A549 (cell line): Measurements from ENCODE around the gene UBE3B. TPM values are rescaled to one million over a fixed set of nuclear protein-coding genes. Genes with fewer than 3 reads are reported as not detected.
A peak's percentile ranks its signal among the peaks of the same experiment; 100 is the strongest.

Source experiments
- ATAC-seq, 2 experiments: fragments of 200-7000 bp in 1 of 2; fragments of >200 bp in 1 of 2; cut with Nextera tagmentation in 1 of 2; cut with Tn5 transposase in 1 of 2; 3 replicates each; pipeline versions ENCODE4 v1.8.0 to v1.9.1; 2018 to 2020; ENCODE audit warnings: mild to moderate bottlenecking in 1 of 2, moderate library complexity in 1 of 2
- CTCF ChIA-PET: fragments of 300-600 bp; sonication (Branson Sonifier 250); formaldehyde crosslinking; extraction: SDS; loops from one replicate; lab custom pipeline; 2021; ENCODE audit warnings: antibody characterized with exemption, inconsistent platforms; lab: Yijun Ruan, JAX
- POLR2A ChIA-PET: fragments of 350-600 bp; formaldehyde crosslinking; extraction: SDS; loops from one replicate; lab custom pipeline; 2021; ENCODE audit warnings: antibody characterized with exemption, inconsistent platforms; lab: Yijun Ruan, JAX
- DNase-seq, 2 experiments: peaks; one replicate each; pipeline versions ENCODE4 v3.0.0 to v3.0.0-alpha.2; 2011 to 2016; ENCODE audit warnings: low read depth in 1 of 2, low spot score in 1 of 2
- FAIRE-seq: peaks from 2 replicates; lab custom pipeline; 2011; peaks lifted over from hg19 to GRCh38; lab: Jason Lieb, UNC
- H3K27ac ChIP-seq, 2 experiments: fragments of >200 bp; sonication (Bioruptor Twin); formaldehyde crosslinking; 3 replicates each; pipeline ENCODE4 v1.5.1; 2016 to 2017
- H3K4me1 ChIP-seq: fragments of >200 bp; sonication (Bioruptor Twin); formaldehyde crosslinking; 3 replicates; pipeline ENCODE4 v1.6.1; 2016
- H3K4me2 ChIP-seq: fragments of >200 bp; sonication (Bioruptor Twin); formaldehyde crosslinking; 3 replicates; pipeline ENCODE4 v1.6.1; 2016
- H3K4me3 ChIP-seq: fragments of >200 bp; sonication (Bioruptor Twin); formaldehyde crosslinking; 3 replicates; pipeline ENCODE4 v1.5.1; 2016
- H3K9me3 ChIP-seq: fragments of >200 bp; sonication (Bioruptor Twin); formaldehyde crosslinking; 3 replicates; pipeline ENCODE4 v1.6.1; 2016
- BCL3 ChIP-seq: fragments of >200 bp; sonication (Bioruptor Twin); formaldehyde crosslinking; IDR thresholded peaks from 3 replicates; pipeline ENCODE4 v1.6.1; 2016
- BHLHE40 ChIP-seq: IDR thresholded peaks from 2 replicates; pipeline ENCODE4 v1.6.1; 2012; ENCODE audit warnings: low read depth, low read length, inconsistent platforms
- CEBPB ChIP-seq, 2 experiments: fragments of >200 bp in 1 of 2; sonication (Bioruptor Twin) in 1 of 2; formaldehyde crosslinking in 1 of 2; IDR thresholded peaks; 2 replicates each; pipeline ENCODE4 v1.6.1; 2012 to 2016
- CHD2 ChIP-seq: fragments of 150-350 bp; IDR thresholded peaks from 2 replicates; pipeline ENCODE4 v1.6.1; 2014; ENCODE audit warnings: low read length; ENCODE audit not compliant: partially characterized antibody
- ESRRA ChIP-seq: fragments of 150-350 bp; IDR thresholded peaks from 2 replicates; pipeline ENCODE4 v1.6.1; 2014; ENCODE audit warnings: mild to moderate bottlenecking, low read length, borderline replicate concordance
- FOSB ChIP-seq: fragments of 250-450 bp; sonication (Bioruptor Pico); IDR thresholded peaks from 2 replicates; pipeline ENCODE4 v1.5.0; 2020; ENCODE audit warnings: mild to moderate bottlenecking, moderate library complexity
- HDAC2 ChIP-seq: fragments of 200-600 bp; sonication (generic); IDR thresholded peaks from 2 replicates; pipeline ENCODE4 v1.6.1; 2016
- HMGXB4 ChIP-seq: fragments of 250-450 bp; sonication (Bioruptor Pico); IDR thresholded peaks from 2 replicates; pipeline ENCODE4 v1.5.0; 2021; ENCODE audit warnings: mild to moderate bottlenecking, moderate library complexity, borderline replicate concordance
- HOXA7 ChIP-seq: fragments of 250-450 bp; sonication (Bioruptor Pico); IDR thresholded peaks from 2 replicates; pipeline ENCODE4 v1.5.0; 2020; ENCODE audit warnings: mild to moderate bottlenecking, moderate library complexity
- JUN ChIP-seq, 2 experiments: fragments of >200 bp; sonication (Bioruptor Twin); formaldehyde crosslinking; IDR thresholded peaks; 2 replicates in 1 of 2; 3 replicates in 1 of 2; pipeline ENCODE4 v1.6.1; 2016 to 2017
- NR3C1 ChIP-seq: fragments of >200 bp; sonication (Bioruptor Twin); formaldehyde crosslinking; IDR thresholded peaks from 3 replicates; pipeline ENCODE4 v1.6.1; 2017
- POLR2AphosphoS2 ChIP-seq: conservative IDR thresholded peaks from 2 replicates; pipeline ENCODE4 v1.6.1; 2012; ENCODE audit warnings: low read length, improper control_type of control experiment, inconsistent platforms
- RAD21 ChIP-seq, 2 experiments: fragments of >200 bp in 1 of 2; sonication (Bioruptor Twin) in 1 of 2; formaldehyde crosslinking in 1 of 2; IDR thresholded peaks in 1 of 2; conservative IDR thresholded peaks in 1 of 2; 2 replicates in 1 of 2; 3 replicates in 1 of 2; pipeline ENCODE4 v1.6.1; 2012 to 2018; ENCODE audit warnings: inconsistent platforms in 1 of 2
- RCOR1 ChIP-seq: fragments of 150-350 bp; IDR thresholded peaks from 2 replicates; pipeline ENCODE4 v1.6.1; 2014; ENCODE audit warnings: antibody characterized with exemption, low read length, low read depth
- REST ChIP-seq: fragments of 200-600 bp; sonication (generic); IDR thresholded peaks from 2 replicates; pipeline ENCODE4 v1.6.1; 2016; ENCODE audit warnings: antibody characterized with exemption, mild to moderate bottlenecking, moderate library complexity
- RNF2 ChIP-seq: fragments of 200-600 bp; sonication (generic); IDR thresholded peaks from 2 replicates; pipeline ENCODE4 v1.6.1; 2016; ENCODE audit warnings: low read depth, mild to moderate bottlenecking, antibody characterized with exemption, moderate library complexity, borderline replicate concordance
- WGBS: methylation state at CpG from one replicate; pipeline ENCODE4 v1.1.6; 2017; ENCODE audit errors: missing lambda C conversion rate; 5-methylcytosine and 5-hydroxymethylcytosine counted together
- polyA plus RNA-seq, 4 experiments: library from polyadenylated mRNA; depleted of rRNA in 3 of 4; stranded (reverse); fragments of >200 nt; fragmentation: RNase III in 1 of 4; extraction: RNeasy Plus Mini Kit Qiagen cat#74134 plus additional on column Dnase treatment in 1 of 4; gene quantifications; 2 replicates in 3 of 4; 3 replicates in 1 of 4; pipeline ENCODE4 v1.2.3, GENCODE V29; 2011 to 2017

UBE3B gene
- polyA plus RNA-seq, 2 of the 4 experiments (the other 2 are of a cell fraction): 14.0 to 38.0 TPM

- Histone ChIP-seq H3K4me3 (no peak overlapping the region), H3K4me1 (no peaks in the 10 kb centered on the region), H3K4me2 (no peak overlapping the region), H3K27ac (no peak overlapping the region), H3K9me3 (peaks cover 4% of the 10 kb centered on the region; the same call in 2 of the 3 replicates)
- FAIRE-seq (no peak), DNase-seq (no peak), ATAC-seq (peak in 1 of 2 experiments; percentile 9; a peak in 1 of 6 replicates)
- TF ChIP-seq POLR2AphosphoS2 (no peak), REST (no peak), RCOR1 (no peak), ESRRA (no peak), HMGXB4 (no peak), RAD21 (conservative IDR thresholded peaks at IDR 0.05 in 1 of 2, IDR thresholded peaks at IDR 0.05 in 1 of 2) (no peak), NR3C1 (no peak), BCL3 (no peak), BHLHE40 (no peak), CHD2 (no peak), RNF2 (no peak), HDAC2 (no peak), JUN (IDR thresholded peaks at IDR 0.05) (no peak), FOSB (no peak)
- ChIA-PET CTCF (interaction anchor here (0.7 to 1.1 kb wide), 3 partner anchors 27 to 133 kb away, joined by 3 to 4 read pairs (median 3); no protein-coding TSS in a partner anchor), POLR2A (no interaction called here)
- WGBS: 92% methylated on average over 7 of the region's 8 CpGs
Observed at GRCh38 chr12:109566424-109566823, 89.0 kb downstream of the UBE3B start.

- TF ChIP-seq HOXA7 (CRISPR knock-in tag) (no peak), CEBPB (IDR thresholded peaks at IDR 0.05) (no peak), RAD21 (conservative IDR thresholded peaks at IDR 0.05 in 1 of 2, IDR thresholded peaks at IDR 0.05 in 1 of 2) (no peak), HDAC2 (no peak)
- TF ChIP-seq, all 56 proteins: peak for 0
- 83% methylated on average over 10 of the region's 10 CpGs for WGBS
- H3K27ac ChIP-seq: no peak overlapping the region
- ChIA-PET POLR2A (no interaction called here), CTCF (interaction anchor here (0.6 to 1.1 kb wide), 3 partner anchors 8 to 134 kb away, joined by 3 to 4 read pairs (median 4); no protein-coding TSS in a partner anchor)
- no peaks in the 10 kb centered on the region for H3K4me1 ChIP-seq
- no peak for FAIRE-seq
- ATAC-seq: no peak
- no peak overlapping the region for H3K4me2 ChIP-seq
- peaks cover under 1% of the 10 kb centered on the region; the same call in 1 of the 3 replicates for H3K9me3 ChIP-seq
- no peak overlapping the region for H3K4me3 ChIP-seq
- no peak for DNase-seq
Observed at GRCh38 chr12:109567296-109567695, 89.9 kb downstream of the UBE3B start.
